Cortex of kidney (tissue), 1 donor: ENCODE results near the gene MIF.
"Not testable (repeated sequence)": the region's sequence is repeated elsewhere in the genome, so short reads cannot be mapped to it uniquely, and the experiment has no call there.

Experiments used
- DNase-seq: peaks from one replicate; lab custom pipeline; 2025; lab: John Stamatoyannopoulos, UW

MIF gene

GRCh38 chr22:23877566-23877965, 16.6 kb upstream of the MIF start:
- no peak for DNase-seq

DNA sequence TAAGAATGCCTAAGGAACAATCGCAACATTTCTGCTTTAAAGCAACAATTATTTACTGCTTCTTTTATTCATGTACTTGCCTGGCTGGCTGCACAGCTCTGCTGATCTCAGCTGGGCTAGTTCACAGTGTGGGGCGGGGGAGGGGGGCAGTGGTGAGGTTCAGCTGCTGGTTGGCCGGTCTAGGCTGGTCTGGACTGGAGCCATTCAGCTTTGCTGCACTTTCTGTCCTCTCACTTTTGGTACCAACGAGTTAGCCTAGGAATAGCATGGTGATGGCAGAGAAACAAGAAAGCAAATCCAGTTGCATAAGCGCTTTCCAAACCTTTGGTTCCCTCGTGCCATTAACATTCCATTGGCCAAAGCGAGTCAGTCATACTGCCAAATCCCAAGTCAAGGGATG, 16.0 kb upstream of the MIF start:
- no peak for DNase-seq

DNA sequence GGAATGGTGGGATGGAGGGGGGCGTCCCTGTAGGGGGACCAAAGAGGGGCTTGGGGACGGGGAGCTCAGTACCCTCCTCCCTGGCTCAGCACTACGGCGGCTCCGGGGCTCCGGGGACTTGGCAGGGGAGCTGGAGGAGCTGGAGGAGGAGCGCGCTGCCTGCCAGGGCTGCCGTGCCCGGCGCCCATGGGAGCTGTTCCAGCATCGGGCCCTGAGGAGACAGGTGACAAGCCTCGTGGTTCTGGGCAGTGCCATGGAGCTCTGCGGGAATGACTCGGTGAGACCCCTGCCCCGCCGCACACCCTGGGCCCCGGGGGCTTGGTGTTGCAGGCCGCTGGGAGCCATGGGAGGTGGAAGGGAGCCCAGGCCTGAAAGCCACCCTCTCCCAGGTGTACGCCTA, 11.8 kb upstream of the MIF start:
- no peak for DNase-seq

DNA sequence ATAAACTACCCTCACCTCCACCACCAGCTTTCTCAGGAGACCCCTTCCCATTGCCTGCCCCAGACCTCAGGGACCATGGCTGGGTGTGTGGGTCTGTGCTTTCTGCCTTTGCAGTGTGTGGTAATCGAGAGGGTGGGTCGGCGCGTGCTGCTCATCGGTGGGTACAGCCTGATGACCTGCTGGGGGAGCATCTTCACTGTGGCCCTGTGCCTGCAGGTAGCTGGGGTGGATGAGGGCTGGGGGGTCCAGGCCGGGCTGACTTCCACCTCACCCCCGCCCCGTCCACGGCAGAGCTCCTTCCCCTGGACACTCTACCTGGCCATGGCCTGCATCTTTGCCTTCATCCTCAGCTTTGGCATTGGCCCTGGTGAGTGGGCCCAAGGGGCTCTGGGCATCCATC, 10.5 kb upstream of the MIF start:
- no peak for DNase-seq

DNA sequence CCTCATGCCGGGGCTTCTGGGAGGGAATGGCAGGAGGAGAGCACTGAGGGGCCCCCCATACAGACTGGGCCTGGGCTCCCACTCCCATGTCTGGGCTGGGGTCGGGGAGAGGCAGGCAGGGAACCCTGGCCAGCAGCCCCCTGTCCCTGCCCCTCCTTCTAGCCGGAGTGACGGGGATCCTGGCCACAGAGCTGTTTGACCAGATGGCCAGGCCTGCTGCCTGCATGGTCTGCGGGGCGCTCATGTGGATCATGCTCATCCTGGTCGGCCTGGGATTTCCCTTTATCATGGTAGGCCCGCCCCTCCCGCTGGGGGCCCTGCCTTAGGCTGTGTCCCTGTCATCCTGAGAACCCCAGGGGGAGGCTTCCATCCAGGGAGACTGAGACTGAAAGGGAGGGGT, 10.0 kb upstream of the MIF start:
- DNase-seq: no peak

GRCh38 chr22:23888615-23889401, 5.4 kb upstream of the MIF start:
- no peak for DNase-seq

DNA sequence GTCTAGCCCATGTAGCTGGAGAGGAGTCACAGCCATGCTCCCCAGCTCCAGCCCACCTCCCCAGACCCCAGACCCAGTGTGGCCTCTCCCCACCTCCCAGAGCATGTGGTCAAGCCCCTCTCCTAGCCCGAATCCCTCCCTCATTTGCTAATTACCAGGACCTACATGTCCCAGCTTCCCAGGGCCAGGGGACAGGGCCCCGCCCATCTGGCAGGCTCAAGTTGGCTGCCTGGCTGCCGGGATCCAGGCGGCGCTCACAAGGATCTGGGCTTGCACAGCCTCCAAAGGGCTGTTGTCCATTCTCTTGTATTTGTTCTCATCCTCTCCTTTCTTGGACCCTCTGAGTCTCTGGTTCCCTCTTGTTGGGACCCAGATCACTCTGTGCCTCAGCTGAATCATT, 4.6 kb upstream of the MIF start:
- DNase-seq: no peak

DNA sequence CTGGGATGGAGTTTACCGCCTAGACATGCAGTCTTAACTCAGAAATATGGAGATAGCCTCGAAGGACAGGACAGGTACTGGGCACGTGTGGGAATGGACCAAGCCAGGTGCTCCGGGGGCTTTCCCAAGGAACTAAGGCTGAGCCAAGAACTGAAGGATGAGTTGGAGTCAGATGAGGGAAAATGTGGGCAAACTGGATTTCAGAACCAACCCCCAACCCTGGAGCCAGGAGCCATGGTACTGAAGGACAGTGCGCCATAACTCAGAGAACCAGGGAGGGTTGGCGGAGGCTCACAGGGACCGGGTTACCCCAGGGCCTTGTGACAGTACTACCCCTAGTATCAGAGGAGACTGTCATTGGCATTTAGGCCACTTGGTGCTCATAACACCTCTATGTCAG, 2.5 kb upstream of the MIF start:
- no peak for DNase-seq

DNA sequence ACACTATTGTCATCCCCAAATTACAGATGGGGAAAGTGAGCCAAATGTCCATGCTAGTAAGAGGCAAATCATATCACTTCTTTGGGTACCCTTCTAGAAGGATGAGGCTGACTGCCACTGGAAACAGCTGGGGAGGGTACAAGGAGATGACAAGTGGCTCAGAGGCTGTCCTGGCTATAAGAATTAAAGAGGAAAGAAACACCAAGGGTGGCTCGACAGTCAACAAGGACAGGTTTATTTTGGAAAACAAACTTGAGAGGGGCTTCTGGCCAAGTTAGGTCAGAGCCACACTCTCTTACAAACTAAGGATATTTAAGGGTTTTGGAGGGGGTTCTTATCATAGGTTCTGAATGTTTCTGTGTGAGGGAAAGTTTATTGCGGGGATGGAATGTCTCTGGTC, 2.1 kb upstream of the MIF start:
- DNase-seq: no peak

DNA sequence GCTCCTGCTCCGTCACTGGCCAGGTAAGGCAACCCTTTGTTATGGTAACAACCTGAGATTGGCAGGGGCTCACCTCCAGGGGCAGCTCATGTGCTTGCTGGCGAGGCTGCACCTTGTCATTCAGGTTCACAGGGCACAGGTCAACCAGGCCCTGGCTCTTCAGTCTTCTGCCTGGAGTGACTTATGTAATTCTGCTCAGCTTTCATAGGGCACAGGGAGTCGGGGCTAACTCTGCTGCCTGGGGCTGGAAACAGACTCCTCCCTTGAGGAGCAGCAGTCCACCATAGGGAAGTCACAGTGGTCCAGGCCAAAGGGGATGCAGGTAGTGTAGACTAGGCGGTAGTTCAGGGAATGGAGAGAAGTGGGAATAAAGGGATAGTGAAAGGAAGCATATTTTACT, 1.5 kb upstream of the MIF start:
- no peak for DNase-seq

DNA sequence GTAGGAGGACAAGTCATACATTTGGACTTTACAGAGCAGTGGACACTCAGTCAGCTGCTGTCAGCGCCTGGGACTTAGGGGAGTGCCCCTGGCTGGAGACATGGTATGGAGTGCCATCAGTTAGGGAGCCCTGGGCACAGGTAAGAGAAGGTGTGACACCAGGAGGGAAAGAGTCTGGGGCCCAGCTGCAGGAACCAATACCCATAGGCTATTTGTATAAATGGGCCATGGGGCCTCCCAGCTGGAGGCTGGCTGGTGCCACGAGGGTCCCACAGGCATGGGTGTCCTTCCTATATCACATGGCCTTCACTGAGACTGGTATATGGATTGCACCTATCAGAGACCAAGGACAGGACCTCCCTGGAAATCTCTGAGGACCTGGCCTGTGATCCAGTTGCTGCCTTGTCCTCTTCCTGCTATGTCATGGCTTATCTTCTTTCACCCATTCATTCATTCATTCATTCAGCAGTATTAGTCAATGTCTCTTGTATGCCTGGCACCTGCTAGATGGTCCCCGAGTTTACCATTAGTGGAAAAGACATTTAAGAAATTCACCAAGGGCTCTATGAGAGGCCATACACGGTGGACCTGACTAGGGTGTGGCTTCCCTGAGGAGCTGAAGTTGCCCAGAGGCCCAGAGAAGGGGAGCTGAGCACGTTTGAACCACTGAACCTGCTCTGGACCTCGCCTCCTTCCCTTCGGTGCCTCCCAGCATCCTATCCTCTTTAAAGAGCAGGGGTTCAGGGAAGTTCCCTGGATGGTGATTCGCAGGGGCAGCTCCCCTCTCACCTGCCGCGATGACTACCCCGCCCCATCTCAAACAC, 850 bp upstream of the MIF start:
- DNase-seq: no peak

GRCh38 chr22:23894710-23895598, 771 bp downstream of the MIF start:
- no peak for DNase-seq

GRCh38 chr22:23895599-23896144, 1.5 kb downstream of the MIF start:
- no peak for DNase-seq

DNA sequence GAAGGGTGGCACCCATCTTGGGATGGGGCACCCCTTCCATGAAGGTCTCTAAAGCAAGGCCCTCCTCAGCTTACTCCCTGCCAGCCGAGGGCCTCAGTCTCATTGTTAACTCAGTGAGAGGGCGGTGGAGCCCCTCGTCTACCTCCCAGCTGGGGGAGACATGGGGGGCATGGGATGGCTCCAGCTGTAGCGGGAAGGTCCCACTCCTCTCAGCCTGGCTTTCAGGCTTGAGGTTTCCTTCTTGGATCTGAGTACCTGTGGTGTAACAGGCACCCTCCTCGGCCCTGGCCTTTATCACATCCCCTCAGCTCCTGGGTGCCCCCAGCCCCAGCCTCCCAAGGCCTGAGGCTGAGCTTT, 2.0 kb downstream of the MIF start:
- no peak for DNase-seq

DNA sequence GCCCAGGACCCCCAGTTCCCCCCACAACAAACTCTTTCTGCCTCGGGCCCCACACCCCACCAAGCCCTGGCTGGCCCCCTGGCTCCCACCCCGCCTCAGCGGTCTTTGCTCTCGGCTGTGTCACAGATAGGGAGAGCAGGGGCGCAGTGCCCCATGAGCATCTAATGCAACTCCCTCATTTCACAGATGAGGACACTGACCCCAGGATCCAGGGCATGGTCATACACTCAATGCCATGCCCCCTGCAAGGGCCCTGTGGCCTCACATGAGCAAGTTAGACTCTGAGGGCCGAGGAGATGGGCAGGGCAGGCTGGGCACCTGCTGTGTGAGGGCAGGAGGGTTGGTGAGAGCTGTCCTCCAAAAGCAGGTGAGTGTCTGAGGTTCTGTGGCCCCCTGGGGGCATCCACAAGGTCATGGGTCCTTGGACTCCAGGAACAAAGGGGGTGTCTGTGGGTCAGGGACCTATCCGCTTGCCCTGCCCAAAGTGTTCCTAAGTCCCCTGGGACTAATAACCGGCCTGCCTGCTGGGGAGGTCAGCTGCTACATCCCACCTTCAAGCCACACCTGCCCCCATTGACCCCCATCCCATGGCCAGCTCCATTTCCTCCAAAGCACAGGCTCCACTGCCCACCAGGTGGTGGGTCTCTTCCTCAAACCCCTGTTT, 2.5 kb downstream of the MIF start:
- DNase-seq: no peak

GRCh38 chr22:23897320-23897719, 3.1 kb downstream of the MIF start:
- no peak for DNase-seq

- no peak for DNase-seq
Observed at GRCh38 chr22:23898006-23898974, 4.1 kb downstream of the MIF start.

- DNase-seq: no peak
Observed at GRCh38 chr22:23899042-23899745, 5.0 kb downstream of the MIF start.

DNA sequence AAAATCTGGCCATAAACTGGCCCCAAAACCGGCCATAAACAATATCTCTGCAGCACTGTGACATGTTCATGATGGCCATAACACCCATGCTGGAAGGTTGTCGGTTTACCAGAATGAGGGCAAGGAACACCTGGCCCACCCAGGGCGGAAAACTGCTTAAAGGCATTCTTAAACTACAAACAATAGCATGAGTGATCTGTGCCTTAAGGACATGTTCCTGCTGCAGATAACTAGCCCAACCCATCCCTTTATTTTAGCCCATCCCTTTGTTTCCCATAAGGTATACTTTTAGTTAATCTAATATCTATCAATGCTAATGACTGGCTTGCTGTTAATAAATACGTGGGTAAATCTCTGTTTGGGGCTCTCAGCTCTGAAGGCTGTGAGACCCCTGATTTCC, 6.0 kb downstream of the MIF start:
- DNase-seq: not testable (repeated sequence)

DNA sequence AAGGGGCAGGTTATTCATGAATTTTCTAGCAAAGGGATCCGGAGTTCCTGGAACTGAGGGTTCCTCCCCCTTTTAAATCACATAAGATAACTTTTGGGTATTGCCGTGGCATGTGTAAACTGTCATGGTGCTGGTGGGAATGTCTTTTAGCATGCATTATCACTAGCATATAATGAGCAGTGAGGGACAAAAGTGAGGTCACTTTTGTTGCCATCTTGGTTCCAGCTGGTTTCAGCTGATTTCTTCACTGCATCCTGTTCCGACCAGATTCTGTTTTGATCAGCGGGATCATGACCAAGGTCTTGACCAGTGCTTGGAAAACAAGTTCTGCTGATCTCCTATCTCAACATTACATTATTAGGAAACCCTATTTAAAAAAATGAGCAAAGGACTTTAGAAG, 7.4 kb downstream of the MIF start:
- DNase-seq: no peak
